ENCODE measurements around the gene TAOK1.

TAOK1 gene

DNA sequence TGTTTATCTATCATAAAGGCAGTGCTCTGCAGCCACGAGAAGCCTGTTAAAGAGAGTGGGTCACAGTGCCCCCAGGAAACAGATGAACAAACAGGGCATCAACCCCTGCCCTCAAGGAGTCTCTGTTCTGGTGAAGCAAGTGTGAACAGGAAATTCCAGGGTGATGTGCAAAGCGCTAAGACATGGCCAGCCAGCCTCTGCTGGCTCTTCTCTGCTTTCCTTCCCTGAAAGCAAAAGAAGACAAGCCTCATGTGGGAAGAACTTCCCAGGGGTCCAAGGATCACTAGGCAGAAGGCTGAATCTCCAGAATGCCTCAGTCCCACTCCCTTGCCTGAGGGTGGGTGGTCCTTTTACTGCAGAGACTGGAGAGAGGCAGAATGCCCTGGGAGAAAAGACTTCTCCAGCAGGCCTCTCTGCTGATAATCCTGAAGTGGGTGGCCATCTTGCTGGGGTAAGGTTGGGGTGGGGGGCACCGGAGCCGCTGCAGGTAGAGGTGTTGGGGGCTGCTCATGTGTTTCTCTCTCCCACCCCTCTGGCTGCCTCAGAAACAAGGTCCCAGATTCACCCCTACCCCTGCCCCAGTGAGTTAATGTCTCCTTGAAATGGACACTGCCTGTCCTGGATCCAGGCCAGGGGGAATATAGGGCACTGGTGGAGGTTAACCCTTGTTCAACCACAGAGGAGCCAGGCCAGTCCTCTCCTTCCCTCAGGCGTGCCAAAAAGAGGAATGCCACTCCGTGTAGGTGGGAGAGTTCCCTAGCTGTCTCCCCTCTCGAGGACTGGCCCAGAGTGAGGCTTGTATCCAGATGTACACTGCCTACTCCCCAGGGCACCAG, 205.2 kb downstream of the TAOK1 start:
- Mint-ChIP-seq H3K9me3 (no peaks in the 10 kb centered on the region), H3K4me1 (ENCODE audit: low read depth) (peaks cover 49% of the 10 kb centered on the region), H3K36me3 (ENCODE audit: low read depth) (no peaks in the 10 kb centered on the region), H3K4me3 (no peak overlapping the region), H3K27me3 (peaks cover 49% of the 10 kb centered on the region), H3K27ac (no peak overlapping the region)
- intact Hi-C loops (cut with micrococcal nuclease) = no loop called here

DNA sequence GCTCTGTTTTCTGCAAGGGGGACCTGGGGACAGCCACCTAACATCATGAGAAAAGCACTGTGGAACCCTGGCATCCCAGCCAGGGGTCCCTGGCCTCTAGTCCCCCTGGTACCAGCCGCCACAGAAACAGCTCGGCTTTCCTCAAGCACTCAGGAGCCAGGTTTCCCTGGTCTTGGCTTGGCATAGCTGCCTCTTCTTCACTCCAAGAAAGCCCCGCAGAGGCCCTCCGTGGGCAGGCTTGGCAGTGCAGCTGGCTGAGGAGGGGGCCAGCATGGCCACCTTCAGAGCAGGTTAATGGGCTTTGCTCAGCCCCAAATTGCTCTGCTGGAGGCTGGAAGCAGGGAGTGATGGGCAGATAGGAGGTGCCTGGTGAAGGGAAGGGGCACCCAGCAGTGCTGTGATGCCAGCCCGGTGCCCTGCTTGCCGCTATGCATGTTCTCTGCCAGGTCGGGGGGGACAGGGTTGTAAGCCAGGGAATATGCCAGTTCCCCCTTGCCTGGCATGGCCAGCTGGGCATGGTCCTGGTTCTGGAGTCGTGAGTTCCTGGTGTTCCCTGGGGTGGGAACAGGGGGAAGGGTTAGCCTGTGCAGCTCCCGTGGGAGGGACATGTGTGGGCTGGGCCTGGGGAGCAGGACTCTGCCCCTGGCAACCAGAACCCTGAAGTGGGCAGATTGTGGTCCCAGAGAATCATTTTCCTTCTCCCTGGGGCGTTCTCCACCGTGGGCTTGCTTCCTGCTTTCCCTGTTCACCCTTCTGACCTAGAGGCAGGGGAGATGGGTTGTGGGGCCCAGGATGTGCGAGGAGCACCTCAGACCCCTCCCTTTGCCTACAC, 206.0 kb downstream of the TAOK1 start:
- Mint-ChIP-seq H3K4me1 (ENCODE audit: low read depth) (peaks cover 40% of the 10 kb centered on the region), H3K27ac (no peak overlapping the region), H3K27me3 (peaks cover 47% of the 10 kb centered on the region), H3K36me3 (ENCODE audit: low read depth) (no peaks in the 10 kb centered on the region), H3K4me3 (no peak overlapping the region), H3K9me3 (no peaks in the 10 kb centered on the region)
- intact Hi-C loops (cut with micrococcal nuclease) = no loop called here

DNA sequence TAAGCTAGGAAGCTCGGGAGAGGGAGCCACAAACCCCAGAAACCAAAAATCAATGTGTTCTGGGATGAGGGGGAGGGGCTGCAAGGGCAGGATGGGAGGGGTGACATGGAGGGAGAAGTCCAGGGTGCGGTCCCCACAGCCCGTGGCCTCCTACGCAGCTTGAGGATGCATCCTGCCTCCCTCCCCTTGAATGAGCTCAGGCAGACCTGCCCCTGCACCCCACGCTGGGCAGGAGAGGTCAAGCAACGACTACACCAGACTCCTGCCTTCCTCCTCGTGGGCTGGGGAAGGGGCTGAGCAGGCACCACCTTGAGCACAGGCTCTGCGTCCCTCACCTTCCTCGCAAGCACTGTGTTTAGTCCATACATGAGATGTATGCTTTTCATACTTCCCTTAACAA, 206.6 kb downstream of the TAOK1 start:
- intact Hi-C loops (cut with micrococcal nuclease) = no loop called here
- no peaks in the 10 kb centered on the region for H3K9me3 Mint-ChIP-seq
- no peaks in the 10 kb centered on the region for H3K36me3 Mint-ChIP-seq (ENCODE audit: low read depth)
- H3K27ac Mint-ChIP-seq = no peak overlapping the region
- H3K4me3 Mint-ChIP-seq = no peak overlapping the region
- H3K27me3 Mint-ChIP-seq = peaks cover 41% of the 10 kb centered on the region
- peaks cover 34% of the 10 kb centered on the region for H3K4me1 Mint-ChIP-seq (ENCODE audit: low read depth)

DNA sequence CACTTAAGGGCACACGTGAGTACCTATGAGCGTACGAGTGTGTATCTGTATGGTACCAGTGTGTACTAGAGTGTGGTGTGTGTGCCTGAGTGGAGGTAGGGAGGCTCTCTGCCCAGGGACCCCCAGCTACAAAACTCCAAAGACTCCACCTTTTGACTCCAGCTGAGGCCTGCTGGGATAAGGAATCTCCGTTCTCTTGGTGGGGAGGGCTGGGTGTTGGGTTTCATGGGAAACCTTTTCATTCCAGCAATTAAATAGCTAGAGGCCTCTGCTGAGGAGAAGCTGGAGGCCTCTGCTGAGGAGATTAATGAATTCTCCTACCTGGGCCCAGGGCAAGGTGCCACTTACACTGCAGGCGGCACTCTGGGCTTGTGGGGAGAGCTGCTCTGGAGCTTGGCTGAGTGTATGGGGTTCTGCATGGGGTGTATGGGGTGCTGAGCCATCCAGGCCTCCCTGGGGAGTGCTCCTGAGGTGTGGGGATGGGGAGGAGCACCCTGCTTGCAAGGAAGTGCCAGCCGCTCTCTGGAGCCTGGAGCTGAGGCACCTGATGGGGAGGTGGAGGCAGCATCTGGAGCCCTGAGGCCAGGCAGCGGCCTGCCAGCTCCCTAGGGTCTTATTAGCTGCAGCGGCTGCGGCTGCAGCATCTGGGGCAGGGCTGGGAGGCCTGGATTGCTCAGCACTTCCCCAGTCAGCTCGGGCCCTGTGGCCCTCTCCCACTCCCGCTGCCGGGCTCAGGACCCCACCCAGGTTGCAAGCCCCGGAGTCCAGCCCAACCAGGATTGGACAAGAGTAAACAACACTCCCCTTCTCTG, 207.4 kb downstream of the TAOK1 start:
- Mint-ChIP-seq H3K9me3 (no peaks in the 10 kb centered on the region), H3K36me3 (ENCODE audit: low read depth) (no peaks in the 10 kb centered on the region), H3K27me3 (peaks cover 39% of the 10 kb centered on the region), H3K27ac (no peak overlapping the region), H3K4me3 (no peak overlapping the region), H3K4me1 (ENCODE audit: low read depth) (peaks cover 26% of the 10 kb centered on the region)
- intact Hi-C loops (cut with micrococcal nuclease) = no loop called here

Data from dendritic cell treated with granulocyte-macrophage colony-stimulating factor and Interleukin-4, amounts not matched to agents 40 ng/mL and 50 ng/mL, for 4 days (primary cell).